ENCODE data around the gene RHBDL3.
A peak's percentile ranks its signal among the peaks of the same experiment; 100 is the strongest.

RHBDL3 gene

GRCh38 chr17:32266389-32267301 is 1.0 kb downstream of the RHBDL3 start:
- DNase-seq = peak; percentile 44

DNA sequence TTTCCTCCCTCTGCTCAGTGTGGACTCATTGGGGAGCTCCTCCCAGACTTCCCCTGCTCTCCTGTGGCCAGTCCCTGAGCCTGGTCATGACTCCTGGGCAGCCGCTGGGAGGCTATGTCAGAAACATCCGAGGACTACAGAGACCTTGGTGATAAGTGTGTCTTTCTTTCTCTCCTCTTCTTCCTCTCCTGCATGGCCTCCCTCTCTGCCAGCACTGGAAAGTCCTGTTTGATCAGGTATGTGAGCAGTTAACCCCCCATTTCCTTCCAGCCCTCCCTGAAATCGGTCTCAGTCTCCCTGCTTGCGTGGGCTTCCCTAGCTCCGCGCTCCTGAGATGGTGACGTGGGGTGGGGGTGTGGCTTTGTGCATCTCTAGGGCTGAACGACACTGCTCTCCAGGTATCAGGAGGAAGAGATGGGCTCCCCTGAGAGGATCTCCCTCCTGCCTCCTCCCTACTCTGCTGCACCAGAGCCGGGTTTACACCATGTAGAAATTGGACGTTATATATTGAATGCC is 2.1 kb downstream of the RHBDL3 start:
- DNase-seq = peak; percentile 35

- no peak for DNase-seq
Measured at GRCh38 chr17:32268734-32269288, 3.2 kb downstream of the RHBDL3 start.

DNA sequence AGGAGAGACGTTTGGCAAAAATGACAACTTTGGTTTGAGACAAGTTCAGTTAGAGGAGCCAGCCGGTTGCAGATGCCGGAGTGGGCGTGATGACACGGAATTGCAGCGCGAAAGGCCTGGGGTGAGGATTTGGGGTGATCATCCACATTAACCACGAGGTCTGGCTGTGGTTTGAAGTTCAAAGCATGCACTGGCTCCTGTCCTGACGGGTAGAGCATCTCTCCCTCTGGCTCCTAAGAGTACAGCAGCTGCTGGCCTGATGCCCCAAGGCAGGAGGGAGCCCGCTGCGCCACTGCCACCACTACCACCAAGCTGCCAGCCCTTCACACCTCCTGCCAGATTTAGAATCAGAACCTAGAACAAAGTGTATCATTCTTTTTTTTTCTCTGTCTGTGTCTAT is 3.7 kb downstream of the RHBDL3 start:
- no peak for DNase-seq

GRCh38 chr17:32271844-32272243 is 6.2 kb downstream of the RHBDL3 start:
- DNase-seq = no peak

DNA sequence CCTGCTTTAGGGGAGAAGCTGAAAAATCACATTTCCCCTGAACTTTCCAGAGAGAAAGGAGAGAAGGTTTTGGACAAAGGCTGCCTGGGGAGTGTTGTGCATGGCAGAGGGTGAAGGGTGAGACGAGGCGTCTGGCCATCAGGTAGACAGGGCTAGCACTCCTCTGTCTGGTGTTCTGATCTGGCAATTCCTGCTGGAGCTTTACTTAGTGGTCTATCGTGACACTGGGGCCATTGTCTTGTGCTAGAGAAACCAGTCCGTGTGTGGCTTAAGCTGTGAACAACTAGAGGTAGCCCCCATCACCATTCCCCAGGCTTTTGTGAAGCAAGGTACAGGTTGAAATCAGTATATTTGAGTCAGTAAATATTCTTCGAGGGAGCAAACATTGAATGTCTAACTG is 8.5 kb downstream of the RHBDL3 start:
- DNase-seq = no peak

- DNase-seq = no peak
Measured at GRCh38 chr17:32274643-32275042, 9.0 kb downstream of the RHBDL3 start.

- no peak for DNase-seq
Measured at GRCh38 chr17:32275060-32276042, 9.7 kb downstream of the RHBDL3 start.

DNA sequence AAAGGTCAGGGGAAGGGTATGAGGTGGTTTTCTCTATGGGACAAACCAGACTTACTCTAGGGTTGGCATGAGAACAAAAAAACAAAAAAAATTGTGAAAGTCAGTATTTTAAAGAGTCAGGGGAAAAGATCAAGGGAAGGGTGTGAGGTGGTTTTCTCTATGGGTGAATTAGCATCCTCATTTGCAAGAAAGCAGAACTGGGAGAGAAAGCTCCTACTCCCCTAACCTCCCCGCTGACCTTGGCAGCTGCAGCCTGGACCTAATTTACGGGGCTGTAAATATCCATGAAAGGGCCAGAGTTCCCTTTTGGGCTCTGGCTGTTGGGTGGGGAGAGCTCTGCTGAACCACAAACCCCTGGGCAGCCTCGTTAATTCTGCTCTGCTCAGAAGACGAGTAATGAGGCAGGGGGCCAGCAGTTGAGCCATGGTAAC is 10.6 kb downstream of the RHBDL3 start:
- DNase-seq = no peak

GRCh38 chr17:32277284-32277683 is 11.7 kb downstream of the RHBDL3 start:
- no peak for DNase-seq

- DNase-seq = no peak
Measured at GRCh38 chr17:32278815-32279214, 13.2 kb downstream of the RHBDL3 start.

DNA sequence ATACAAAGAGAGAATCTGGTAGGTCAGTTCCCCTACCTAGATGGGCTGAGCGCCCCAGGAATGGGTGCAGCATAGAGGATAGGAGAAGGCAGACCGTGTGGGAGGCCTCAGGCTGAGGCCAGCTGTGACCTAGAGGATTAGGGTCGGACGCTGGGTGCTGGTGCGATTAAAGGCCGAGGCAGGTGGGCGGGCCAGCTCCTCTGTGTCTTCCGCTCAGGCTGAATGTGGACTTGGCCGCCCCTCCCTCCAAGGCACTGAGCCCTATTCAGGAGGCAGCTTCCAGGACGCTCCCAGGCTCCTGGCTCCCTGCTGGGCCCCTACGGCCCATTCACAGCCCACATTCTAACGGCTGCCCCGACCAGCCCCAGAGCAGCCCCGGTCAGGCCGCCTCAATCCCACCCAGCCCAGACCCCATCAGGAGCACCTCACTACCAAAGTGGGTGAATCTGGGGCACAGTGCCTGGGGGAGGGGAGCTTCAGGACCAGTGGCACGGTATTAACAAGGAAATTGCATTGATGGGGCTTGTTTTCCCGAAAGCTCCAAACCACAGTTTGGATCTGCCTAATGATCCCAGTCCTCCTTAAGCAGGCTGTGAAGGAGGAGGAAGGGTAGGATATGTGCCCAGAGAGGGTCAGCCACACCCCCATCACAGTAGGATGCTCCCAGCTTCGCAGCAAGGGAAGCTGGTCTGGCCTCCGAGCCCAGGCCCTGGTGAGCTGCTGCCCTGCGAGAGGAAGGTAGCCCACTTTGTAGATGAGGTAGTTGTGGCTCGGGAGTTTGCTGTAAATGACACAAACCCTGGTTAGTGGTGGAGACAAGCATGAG is 14.5 kb downstream of the RHBDL3 start:
- DNase-seq = no peak

DNA sequence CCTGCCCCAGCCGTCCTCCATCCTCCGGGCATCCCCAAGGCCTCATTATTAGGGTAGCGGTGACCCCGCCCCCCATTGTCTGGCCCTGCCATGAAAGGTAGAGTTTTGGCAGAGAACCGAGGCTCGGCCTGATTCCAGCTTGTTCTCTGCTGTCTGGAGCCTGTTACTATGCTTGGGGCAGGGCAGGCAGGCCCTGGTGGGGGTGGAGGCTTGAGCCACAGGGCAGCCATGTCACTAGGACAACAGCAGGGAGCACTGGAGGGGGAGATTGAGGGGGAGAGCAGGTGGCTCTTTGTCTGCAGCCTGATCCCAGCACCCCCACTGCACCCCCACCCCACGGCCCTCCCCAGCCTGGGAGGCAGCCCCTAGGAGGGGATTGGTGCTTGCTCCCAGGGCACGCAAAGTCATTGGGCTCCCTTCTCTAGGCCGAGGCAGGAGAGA is 15.4 kb downstream of the RHBDL3 start:
- no peak for DNase-seq

DNA sequence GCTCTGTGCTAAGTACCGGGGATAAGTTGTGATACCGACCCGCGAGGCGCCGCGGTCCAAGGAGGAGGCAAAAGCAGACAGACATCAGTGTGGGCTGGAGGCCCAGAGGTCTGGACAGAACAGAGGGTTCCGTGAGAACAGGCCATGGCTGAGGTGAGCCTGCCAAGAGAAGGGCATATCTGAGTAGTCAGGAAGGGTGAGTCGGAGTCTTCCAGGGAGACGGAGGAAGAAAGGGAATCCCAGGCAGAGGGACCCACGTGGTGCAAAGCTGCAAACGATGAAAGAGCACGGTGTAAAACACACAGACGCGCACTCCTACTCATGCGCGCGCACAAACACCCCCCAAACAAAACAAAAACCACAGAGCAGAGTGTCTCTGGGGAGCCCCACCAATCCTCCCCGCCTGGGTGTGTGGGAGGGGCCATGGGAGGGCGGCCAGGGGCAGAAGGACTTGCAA is 18.1 kb downstream of the RHBDL3 start:
- no peak for DNase-seq

DNA sequence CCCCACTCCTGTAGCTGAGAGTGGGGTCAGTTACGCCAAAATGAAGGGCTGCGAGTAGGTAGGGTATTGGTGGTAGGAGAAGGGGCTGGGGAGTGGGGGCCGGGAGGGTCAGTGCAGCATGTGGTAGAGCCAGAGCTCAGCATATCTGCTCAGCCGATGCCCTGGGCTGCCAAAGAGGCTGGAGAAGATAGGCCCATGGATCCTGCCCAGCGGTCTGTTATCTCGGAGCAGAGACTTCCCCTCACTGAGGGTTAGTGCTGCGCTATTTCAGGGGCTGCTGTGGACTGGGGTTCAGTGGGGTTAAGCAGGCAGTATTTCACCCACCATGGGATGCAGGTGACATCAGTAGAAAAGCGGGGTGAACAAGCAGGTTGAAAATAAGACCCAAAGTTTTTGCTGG is 19.7 kb downstream of the RHBDL3 start:
- DNase-seq = no peak

GRCh38 chr17:32285746-32286517 is 20.3 kb downstream of the RHBDL3 start:
- no peak for DNase-seq

DNA sequence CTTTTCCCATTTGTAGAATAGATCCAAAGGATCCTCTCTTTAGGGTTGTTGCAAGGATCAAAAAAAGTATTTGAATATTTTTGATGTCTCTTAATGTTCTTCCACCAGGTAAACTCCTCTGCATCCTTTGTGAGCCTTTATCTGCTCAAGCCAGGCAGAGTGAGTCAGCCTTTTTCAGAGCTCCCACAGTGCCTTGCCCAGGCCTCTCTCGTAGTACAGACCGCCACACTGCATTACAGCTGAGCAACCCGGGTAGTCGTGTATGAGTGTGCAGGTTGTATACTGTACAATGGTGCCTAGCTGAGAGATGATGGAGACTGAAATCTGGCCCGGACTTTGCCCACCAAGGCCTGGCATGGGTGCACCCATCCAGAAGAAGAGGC is 20.9 kb downstream of the RHBDL3 start:
- no peak for DNase-seq

DNA sequence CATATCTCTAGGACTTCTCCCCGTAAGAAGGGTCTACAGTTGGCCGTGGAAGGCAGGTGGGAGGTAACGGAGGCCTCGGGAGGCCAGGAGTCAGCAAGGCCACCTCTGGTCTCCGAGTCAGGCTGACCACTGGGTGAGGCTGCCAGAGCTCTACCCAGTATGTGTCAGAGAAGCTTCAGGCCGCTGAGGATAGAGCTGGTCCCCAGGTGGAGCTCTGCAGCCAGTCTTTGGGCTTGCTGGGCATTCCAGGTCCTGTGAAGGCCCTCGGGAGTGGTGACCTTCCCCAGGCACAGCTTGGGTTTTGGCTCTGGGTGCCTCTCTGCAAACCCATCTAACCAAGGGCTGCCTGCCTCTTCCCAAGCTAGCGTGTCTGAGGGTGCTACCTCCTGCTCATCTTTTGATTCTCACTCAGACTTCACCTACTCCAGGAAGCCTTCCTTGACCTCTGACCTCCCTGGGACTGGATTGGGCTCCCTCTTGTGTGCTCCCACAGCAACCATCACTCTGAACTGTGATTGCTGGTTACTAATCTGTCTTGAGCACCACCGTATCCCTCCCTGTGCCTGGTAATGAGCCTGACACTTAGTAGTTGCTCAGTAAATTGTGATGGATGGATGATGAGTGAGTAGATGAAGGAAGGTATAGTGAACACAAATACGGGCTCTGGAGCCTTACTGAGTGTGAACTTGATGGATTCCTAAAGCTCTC is 22.3 kb downstream of the RHBDL3 start:
- DNase-seq = no peak

GRCh38 chr17:32288615-32289014 is 23.0 kb downstream of the RHBDL3 start:
- no peak for DNase-seq

DNA sequence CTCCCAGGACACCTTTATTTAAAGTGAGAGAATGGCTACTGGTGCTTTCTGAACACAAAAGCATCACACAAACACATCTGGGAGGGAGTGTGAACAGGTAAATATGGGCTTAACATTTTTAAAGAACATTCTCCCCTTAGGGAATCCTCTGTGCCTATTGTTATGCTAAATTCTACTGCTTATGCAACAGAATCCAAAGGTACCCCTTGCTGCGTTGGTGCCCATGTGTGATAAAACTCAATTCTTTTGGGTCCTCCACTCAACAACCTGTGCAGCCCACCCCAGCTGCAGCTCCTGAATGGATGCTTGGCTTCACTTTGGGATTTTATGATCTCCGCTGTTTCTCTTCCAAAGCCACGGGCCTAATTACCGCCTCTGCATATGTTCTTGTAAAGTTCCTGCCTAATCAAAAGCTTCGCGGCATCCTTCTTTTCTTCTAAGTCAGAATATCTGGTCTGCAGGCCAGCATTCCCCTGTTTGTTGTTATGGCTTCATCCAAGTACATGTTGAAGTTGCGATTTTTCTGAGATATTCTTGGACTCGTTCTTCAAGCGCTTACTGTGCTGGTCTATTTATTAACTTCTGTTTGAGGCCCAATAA is 23.9 kb downstream of the RHBDL3 start:
- DNase-seq = no peak
